GM11168 (cell line): ENCODE measurements around the gene PLB1.
"Not testable (repeated sequence)": the region's sequence is repeated elsewhere in the genome, so short reads cannot be mapped to it uniquely, and the experiment has no call there.

ENCODE experiments used
- in situ Hi-C: fragments of 300-500 bp; cut with MboI; formaldehyde crosslinking; loops from one replicate; pipeline ENCODE4 v1.12.0; 2022; ENCODE audit warnings: low sequenced_read_pairs; ENCODE audit not compliant: unreplicated experiment

The PLB1 gene

GRCh38 chr2:28656937-28657615, 161.2 kb downstream of the PLB1 start:
- in situ Hi-C loops = no loop called here

- in situ Hi-C loops = no loop called here
These were observed 162.5 kb downstream of the PLB1 start for GRCh38 chr2:28658369-28658768.

- in situ Hi-C loops = no loop called here
These were observed 163.3 kb downstream of the PLB1 start for GRCh38 chr2:28659127-28659526.

GRCh38 chr2:28661589-28662001, 165.7 kb downstream of the PLB1 start:
- in situ Hi-C loops = no loop called here

GRCh38 chr2:28662044-28662443, 166.2 kb downstream of the PLB1 start:
- in situ Hi-C loops = no loop called here

GRCh38 chr2:28662468-28663181, 166.8 kb downstream of the PLB1 start:
- in situ Hi-C loops = no loop called here

- in situ Hi-C loops = no loop called here
These were observed 167.5 kb downstream of the PLB1 start for GRCh38 chr2:28663359-28663758.

- in situ Hi-C loops = no loop called here
These were observed 168.4 kb downstream of the PLB1 start for GRCh38 chr2:28664120-28664842.

- in situ Hi-C loops = no loop called here
These were observed 169.3 kb downstream of the PLB1 start for GRCh38 chr2:28665041-28665704.

GRCh38 chr2:28665811-28666377, 170.0 kb downstream of the PLB1 start:
- in situ Hi-C loops = not testable (repeated sequence)

GRCh38 chr2:28666496-28667184, 170.8 kb downstream of the PLB1 start:
- in situ Hi-C loops = no loop called here

- in situ Hi-C loops = no loop called here
These were observed 171.4 kb downstream of the PLB1 start for GRCh38 chr2:28667261-28667660.

- in situ Hi-C loops = no loop called here
These were observed 172.4 kb downstream of the PLB1 start for GRCh38 chr2:28668106-28668814.

GRCh38 chr2:28668880-28669279, 173.0 kb downstream of the PLB1 start:
- in situ Hi-C loops = no loop called here

- in situ Hi-C loops = no loop called here
These were observed 175.0 kb downstream of the PLB1 start for GRCh38 chr2:28670856-28671255.

- in situ Hi-C loops = no loop called here
These were observed 177.5 kb downstream of the PLB1 start for GRCh38 chr2:28673338-28673737.

- in situ Hi-C loops = no loop called here
These were observed 178.3 kb downstream of the PLB1 start for GRCh38 chr2:28674062-28674712.

GRCh38 chr2:28674713-28675068, 178.8 kb downstream of the PLB1 start:
- in situ Hi-C loops = no loop called here
